GM06990 (cell line): ENCODE data around the gene RAB25.

ENCODE experiments used
- DNase-seq: peaks from one replicate; pipeline ENCODE4 v3.0.0-alpha.2; 2011; ENCODE audit not compliant: insufficient read length; ENCODE audit errors: extremely low read depth
- H3K27me3 ChIP-seq: replicated peaks from 2 replicates; pipeline ENCODE4 v1.6.0; 2011; ENCODE audit warnings: low read length; ENCODE audit not compliant: control insufficient read depth, insufficient read depth
- H3K36me3 ChIP-seq: 2 replicates; pipeline ENCODE4 v1.5.1; 2011; ENCODE audit warnings: low read length; ENCODE audit not compliant: control insufficient read depth, insufficient read depth
- H3K4me3 ChIP-seq: replicated peaks from 2 replicates; pipeline ENCODE4 v1.5.1; 2011; ENCODE audit warnings: low read depth, mild to moderate bottlenecking, control low read depth, low read length
- TF ChIP-seq, protein P1 (sequence below): IDR thresholded peaks from 2 replicates; pipeline ENCODE4 v1.5.1; 2011; ENCODE audit warnings: low read length, control low read depth, mild to moderate bottlenecking, inconsistent platforms; ENCODE audit not compliant: insufficient read depth, poor library complexity, severe bottlenecking

Gene RAB25

DNA sequence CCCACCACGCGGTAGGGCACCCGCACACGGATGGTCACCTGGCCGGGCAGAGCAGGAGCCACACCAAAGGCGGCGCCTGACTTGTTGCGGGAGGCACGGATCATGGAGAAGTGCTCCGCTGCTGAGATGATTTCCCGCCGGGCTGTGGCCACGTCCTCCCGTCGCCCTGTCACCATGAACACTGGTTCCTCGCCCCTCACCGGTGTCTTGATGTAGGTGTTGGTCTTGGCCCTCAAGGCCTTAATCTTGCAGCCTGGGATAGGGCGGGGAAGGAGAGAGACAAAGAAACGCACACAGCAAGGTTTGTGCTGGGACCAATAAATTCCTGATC lies 16.4 kb downstream of the RAB25 start:
- DNase-seq = no peak
- TF ChIP-seq, protein P1, sequence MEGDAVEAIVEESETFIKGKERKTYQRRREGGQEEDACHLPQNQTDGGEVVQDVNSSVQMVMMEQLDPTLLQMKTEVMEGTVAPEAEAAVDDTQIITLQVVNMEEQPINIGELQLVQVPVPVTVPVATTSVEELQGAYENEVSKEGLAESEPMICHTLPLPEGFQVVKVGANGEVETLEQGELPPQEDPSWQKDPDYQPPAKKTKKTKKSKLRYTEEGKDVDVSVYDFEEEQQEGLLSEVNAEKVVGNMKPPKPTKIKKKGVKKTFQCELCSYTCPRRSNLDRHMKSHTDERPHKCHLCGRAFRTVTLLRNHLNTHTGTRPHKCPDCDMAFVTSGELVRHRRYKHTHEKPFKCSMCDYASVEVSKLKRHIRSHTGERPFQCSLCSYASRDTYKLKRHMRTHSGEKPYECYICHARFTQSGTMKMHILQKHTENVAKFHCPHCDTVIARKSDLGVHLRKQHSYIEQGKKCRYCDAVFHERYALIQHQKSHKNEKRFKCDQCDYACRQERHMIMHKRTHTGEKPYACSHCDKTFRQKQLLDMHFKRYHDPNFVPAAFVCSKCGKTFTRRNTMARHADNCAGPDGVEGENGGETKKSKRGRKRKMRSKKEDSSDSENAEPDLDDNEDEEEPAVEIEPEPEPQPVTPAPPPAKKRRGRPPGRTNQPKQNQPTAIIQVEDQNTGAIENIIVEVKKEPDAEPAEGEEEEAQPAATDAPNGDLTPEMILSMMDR = no peak
- no peaks in the 10 kb centered on the region for H3K36me3 ChIP-seq
- H3K4me3 ChIP-seq = no peak overlapping the region
- H3K27me3 ChIP-seq = peaks cover 1% of the 10 kb centered on the region; the same call in 1 of the 2 replicates

DNA sequence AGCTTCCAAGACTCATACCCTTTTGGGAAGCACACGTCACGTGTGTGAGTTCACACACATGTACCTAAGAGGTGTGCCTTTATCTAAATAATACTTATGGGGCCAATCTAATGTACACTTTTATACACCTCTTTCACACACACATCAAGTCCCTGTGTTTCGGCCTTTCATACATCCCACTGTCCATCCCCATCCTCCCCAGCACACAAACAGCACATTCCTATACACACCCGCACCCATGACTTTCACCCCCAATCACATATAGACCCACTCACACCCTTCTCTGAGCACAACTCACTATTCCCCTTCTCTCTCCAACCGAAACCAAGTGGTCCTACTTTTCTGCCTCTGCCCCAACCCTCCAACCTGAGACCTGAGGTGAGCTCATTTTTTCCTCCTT lies 17.8 kb downstream of the RAB25 start:
- H3K4me3 ChIP-seq = no peak overlapping the region
- TF ChIP-seq, protein P1 = no peak

DNA sequence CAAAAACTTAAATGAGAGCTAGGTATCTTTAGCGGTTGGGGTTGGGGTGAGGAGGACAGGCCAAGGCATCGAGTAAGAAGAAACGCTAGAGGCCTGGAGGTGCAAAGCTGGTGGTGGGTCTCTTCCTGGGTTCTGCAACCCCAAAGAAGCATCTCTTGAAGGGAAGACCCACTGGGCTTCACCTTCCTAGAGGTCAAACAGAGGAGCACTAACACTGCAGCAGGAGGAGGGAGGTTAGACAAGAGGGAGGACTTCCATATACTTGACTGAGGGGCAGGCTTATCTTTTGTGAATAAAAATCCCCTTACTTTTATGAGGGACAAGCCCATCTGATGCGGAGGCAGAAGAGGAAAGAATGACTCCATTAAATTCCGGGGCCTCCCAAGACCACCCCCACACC lies 18.8 kb downstream of the RAB25 start:
- no peak overlapping the region for H3K4me3 ChIP-seq

More for the DNA sequence above, 17.8 kb downstream of the RAB25 start:
- Histone ChIP-seq H3K27me3 (peaks cover 1% of the 10 kb centered on the region; the same call in 1 of the 2 replicates), H3K36me3 (no peaks in the 10 kb centered on the region)
- DNase-seq = no peak

DNA sequence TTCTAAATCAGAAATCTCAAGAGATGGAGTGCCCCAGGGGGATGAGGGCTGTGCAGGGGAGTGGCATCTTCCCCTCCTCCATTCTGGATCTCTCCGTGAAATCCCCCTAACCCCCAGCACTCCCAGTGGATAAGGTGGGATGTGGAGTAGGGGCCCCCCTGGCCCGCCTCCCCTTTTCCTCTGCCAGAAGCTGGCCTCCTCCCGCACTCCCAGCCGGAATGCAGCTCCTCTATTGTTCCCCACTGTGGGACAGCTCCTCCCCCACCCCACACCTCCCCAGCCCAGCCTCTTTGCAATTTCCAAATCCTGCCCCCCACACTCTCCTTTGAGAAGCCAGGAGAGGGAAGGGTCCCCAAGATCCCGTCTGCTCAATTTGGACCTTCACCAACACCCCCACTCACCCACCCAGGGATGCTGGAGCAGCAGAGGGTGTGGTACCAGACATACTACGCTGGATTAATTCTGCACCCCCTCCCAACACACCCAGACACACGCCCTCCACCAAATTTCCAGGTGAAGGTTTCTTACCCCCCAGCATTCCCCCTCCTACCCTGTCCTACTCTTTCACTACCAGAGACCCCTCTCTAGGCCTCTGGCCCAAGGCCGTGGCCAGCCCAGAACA lies 19.4 kb downstream of the RAB25 start:
- no peak for DNase-seq
- H3K36me3 ChIP-seq = no peaks in the 10 kb centered on the region
- peaks cover 1% of the 10 kb centered on the region; the same call in 1 of the 2 replicates for H3K27me3 ChIP-seq
- H3K4me3 ChIP-seq = no peak overlapping the region
- TF ChIP-seq, protein P1 = no peak

More for the DNA sequence above, 18.8 kb downstream of the RAB25 start:
- Histone ChIP-seq H3K27me3 (peaks cover 1% of the 10 kb centered on the region; the same call in 1 of the 2 replicates), H3K36me3 (no peaks in the 10 kb centered on the region)
- DNase-seq = no peak
- TF ChIP-seq, protein P1 = no peak

DNA sequence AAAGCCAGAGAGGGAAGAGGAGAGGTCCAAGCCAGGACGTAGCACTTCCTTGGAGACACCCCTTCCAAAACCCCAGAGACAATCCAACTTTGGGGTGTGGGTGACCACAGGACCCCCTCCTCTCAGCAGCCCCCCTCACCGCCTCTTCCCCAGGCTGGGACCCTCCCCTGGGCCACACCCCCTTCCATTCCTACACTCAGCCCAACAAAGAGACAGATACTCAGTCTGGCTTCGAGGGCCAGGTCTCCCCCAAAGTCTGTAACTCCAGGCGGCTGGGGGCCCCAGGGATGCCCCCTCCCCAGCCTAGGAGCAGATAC lies 19.9 kb downstream of the RAB25 start:
- H3K4me3 ChIP-seq = no peak overlapping the region
- peaks cover 1% of the 10 kb centered on the region; the same call in 1 of the 2 replicates for H3K27me3 ChIP-seq
- H3K36me3 ChIP-seq = no peaks in the 10 kb centered on the region
- no peak for DNase-seq
- TF ChIP-seq, protein P1 = no peak

DNA sequence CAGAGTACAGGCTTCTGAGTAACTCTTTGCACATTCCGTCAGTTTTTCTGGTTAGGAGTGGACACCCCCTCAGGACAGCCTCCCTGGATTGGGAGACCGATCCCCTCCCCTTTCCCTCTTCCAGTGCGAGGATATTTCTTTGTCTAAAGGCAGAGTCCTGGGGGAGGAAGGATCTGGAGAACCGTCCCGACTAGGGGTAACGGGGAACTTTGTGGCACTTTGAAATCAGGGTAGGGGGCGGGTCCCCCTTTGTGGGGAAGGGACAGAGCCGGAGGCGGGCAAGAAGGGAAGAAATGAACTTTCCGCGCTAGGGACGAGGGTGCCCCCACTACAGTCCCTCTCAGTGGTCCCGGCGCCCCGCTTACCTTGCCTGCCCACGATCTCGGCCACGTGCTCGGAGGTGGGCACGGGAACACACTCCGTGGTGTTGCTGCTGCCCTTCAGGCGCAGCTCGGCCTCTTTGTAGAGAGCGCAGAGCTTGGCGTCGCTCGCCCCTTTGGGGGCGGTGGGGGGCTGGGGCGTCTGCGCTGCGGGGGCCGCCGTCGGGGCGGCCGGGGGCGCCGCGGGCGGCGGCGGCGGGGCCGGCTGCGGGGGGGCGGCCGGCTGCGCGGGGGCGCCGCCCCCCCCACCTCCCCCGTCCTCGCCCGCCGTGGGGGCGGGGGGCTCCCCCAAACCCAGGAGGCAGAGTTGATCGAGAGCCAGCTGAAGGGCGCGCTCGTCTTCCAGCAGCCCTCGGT lies 20.4 kb downstream of the RAB25 start:
- DNase-seq = no peak

More for the DNA sequence above, 20.4 kb downstream of the RAB25 start:
- Histone ChIP-seq H3K27me3 (peaks cover 1% of the 10 kb centered on the region; the same call in 1 of the 2 replicates), H3K4me3 (peak overlapping the region; percentile 76), H3K36me3 (no peaks in the 10 kb centered on the region)
- TF ChIP-seq, protein P1 = no peak
